ENCODE measurements around the gene RFX3.

Gene RFX3

DNA sequence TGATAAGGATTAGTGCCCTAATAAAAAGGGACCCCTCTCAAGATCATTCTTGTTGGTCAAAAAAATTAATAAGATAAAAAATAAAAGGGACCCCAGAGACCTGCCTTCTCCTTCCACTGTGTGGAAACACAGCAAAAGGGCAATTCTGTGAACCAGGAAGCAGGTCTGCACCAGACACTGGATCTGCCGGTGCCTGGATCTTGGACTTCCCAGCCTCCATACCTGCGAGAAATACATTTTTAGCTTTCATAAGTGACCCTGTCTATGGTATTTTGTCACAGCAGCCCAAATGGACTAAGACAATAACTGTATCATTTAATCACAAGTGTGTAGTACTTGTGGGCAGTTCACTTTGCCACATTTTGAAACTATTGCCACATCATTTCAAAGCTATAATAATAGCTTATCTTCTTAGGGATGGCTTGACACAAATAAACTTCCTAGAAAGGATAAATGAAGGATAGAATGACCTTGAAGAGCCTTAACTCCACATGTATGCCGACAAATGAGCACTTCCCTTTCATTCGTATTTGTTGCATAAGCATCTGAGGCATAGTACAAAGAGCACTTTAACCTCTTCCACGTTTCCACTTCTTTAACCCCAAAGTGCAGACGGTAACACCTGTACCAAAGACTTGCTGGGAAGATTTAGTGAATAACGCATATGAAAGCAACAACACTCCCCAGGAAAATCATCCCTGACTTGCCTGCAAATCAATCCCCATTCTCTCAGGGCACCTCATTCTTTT is 336.5 kb downstream of the RFX3 start:
- Histone ChIP-seq H3K9me3 (ENCODE audit: control insufficient read depth, insufficient read depth, low read length) (no peaks in the 10 kb centered on the region), H3K4me1 (ENCODE audit: control insufficient read depth, insufficient read depth, low read length) (no peaks in the 10 kb centered on the region; the same call in 1 of the 2 replicates), H3K27ac (ENCODE audit: low read length) (no peak overlapping the region), H3K4me3 (ENCODE audit: low read length) (no peak overlapping the region), H3K27me3 (ENCODE audit: control insufficient read depth, insufficient read depth, low read length) (no peaks in the 10 kb centered on the region), H3K36me3 (ENCODE audit: control insufficient read depth, insufficient read depth, low read length) (no peaks in the 10 kb centered on the region)
- no CpG with 5 or more reads among the region's 7 CpGs for WGBS (ENCODE audit: insufficient coverage, insufficient read length)
- no peak for DNase-seq (ENCODE audit: low read depth, low spot score)

GRCh38 chr9:3186751-3187150 is 339.1 kb downstream of the RFX3 start:
- no CpG with 5 or more reads among the region's 4 CpGs for WGBS (ENCODE audit: insufficient coverage, insufficient read length)

DNA sequence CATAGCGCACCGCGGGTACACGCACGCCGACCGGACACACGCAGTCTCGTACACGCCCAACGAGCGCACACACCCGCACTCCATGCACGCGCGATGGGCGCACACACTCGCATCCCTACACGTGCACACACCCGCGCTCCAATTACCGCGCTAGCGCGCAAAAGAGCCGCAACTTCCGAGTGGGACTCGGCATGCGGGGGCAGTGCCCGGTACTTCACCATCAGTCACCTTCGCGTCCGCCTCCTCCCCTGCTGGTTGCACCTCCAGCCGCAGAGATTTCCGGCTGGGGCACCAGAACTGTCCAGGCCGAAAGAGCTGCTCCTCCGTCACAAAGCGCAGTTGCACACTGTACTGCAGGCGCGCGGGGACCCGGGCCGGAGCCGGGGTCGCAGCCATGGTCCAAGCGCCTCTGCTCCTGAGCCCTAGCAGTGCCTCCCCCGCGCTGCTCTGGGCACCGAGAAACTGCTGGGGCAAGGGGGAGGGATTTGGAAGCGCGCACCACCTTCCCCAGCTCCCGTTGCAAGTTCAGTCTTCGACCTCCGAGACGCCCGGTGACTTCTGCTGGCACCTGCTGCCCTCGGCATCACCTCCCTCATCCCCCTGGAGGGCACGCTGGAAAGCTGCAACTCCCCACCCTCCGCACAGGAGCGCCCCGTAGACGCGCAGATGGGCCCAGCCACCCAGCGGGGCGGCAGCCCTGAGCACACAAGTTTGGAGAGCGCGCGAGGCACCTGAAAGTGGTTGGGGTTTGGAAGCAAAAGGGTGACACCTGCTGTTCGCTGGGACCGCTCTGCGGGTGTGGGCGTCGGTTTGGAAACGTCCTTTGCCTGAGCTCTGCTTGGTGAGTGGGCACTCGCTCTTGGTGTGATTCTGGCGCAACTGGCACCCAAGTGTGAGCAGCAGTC is 344.5 kb downstream of the RFX3 start:
- Histone ChIP-seq H3K27ac (ENCODE audit: low read length) (no peak overlapping the region), H3K36me3 (ENCODE audit: control insufficient read depth, insufficient read depth, low read length) (no peaks in the 10 kb centered on the region), H3K9me3 (ENCODE audit: control insufficient read depth, insufficient read depth, low read length) (no peaks in the 10 kb centered on the region), H3K4me3 (ENCODE audit: low read length) (peak overlapping the region; percentile 51), H3K27me3 (ENCODE audit: control insufficient read depth, insufficient read depth, low read length) (peaks cover 9% of the 10 kb centered on the region; the same call in 1 of the 2 replicates), H3K4me1 (ENCODE audit: control insufficient read depth, insufficient read depth, low read length) (peaks cover 5% of the 10 kb centered on the region; the same call in 1 of the 2 replicates)
- DNase-seq (ENCODE audit: low read depth, low spot score) = peak; percentile 73
- no CpG with 5 or more reads among the region's 76 CpGs for WGBS (ENCODE audit: insufficient coverage, insufficient read length)

More at GRCh38 chr9:3186751-3187150, 339.1 kb downstream of the RFX3 start:
- DNase-seq (ENCODE audit: low read depth, low spot score) = no peak
- Histone ChIP-seq H3K27ac (ENCODE audit: low read length) (no peak overlapping the region), H3K4me3 (ENCODE audit: low read length) (no peak overlapping the region), H3K36me3 (ENCODE audit: control insufficient read depth, insufficient read depth, low read length) (no peaks in the 10 kb centered on the region), H3K9me3 (ENCODE audit: control insufficient read depth, insufficient read depth, low read length) (no peaks in the 10 kb centered on the region), H3K4me1 (ENCODE audit: control insufficient read depth, insufficient read depth, low read length) (peaks cover under 1% of the 10 kb centered on the region; the same call in 1 of the 2 replicates), H3K27me3 (ENCODE audit: control insufficient read depth, insufficient read depth, low read length) (peaks cover 3% of the 10 kb centered on the region; the same call in 1 of the 2 replicates)

DNA sequence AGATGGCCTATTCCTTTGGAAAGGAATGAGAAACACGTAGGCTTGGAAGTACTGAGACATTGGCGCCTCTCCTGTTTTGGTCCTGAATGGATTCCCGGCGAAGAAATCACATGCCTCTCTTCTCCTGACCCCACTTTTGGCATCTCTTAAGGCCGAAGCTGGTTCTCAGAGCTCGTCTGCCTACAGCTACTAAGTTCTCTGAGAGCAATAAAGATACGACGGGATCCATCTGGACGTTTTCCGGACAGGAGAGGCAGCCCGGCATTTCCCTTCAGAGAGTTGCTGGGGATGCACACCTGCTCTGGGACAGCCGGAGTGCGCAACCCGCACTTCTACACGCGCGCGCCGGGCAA is 345.1 kb downstream of the RFX3 start:
- WGBS (ENCODE audit: insufficient coverage, insufficient read length) = no CpG with 5 or more reads among the region's 19 CpGs
- no peak overlapping the region for H3K27ac ChIP-seq (ENCODE audit: low read length)
- peak overlapping the region; percentile 51; the same call in 1 of the 2 replicates for H3K4me3 ChIP-seq (ENCODE audit: low read length)

DNA sequence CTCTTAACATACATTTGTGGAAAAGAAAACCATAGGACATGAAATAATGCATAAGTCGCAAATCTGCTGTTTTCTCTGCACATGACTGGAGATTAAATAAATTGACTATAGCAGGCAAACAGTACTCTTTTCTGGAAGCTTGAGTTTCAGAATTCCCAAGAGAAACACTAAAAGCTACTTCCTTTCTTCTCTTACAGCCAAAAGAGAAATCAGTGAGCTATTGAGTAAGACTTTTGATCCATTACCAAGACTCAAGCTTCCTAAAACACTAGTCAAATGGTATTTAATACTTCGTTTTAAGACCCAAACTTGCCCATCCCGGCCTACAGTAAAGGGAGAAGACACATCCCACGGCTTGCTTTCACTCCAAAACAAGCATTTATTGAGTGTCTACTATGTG is 346.1 kb downstream of the RFX3 start:
- H3K36me3 ChIP-seq (ENCODE audit: control insufficient read depth, insufficient read depth, low read length) = no peaks in the 10 kb centered on the region
- no peaks in the 10 kb centered on the region for H3K9me3 ChIP-seq (ENCODE audit: control insufficient read depth, insufficient read depth, low read length)
- WGBS (ENCODE audit: insufficient coverage, insufficient read length) = no CpG with 5 or more reads among the region's 4 CpGs
- H3K4me3 ChIP-seq (ENCODE audit: low read length) = no peak overlapping the region
- H3K27me3 ChIP-seq (ENCODE audit: control insufficient read depth, insufficient read depth, low read length) = peaks cover 9% of the 10 kb centered on the region; the same call in 1 of the 2 replicates
- H3K27ac ChIP-seq (ENCODE audit: low read length) = no peak overlapping the region
- H3K4me1 ChIP-seq (ENCODE audit: control insufficient read depth, insufficient read depth, low read length) = peaks cover 5% of the 10 kb centered on the region; the same call in 1 of the 2 replicates
- DNase-seq (ENCODE audit: low read depth, low spot score) = no peak

More for the DNA sequence above, 345.1 kb downstream of the RFX3 start:
- Histone ChIP-seq H3K4me1 (ENCODE audit: control insufficient read depth, insufficient read depth, low read length) (peaks cover 5% of the 10 kb centered on the region; the same call in 1 of the 2 replicates), H3K9me3 (ENCODE audit: control insufficient read depth, insufficient read depth, low read length) (no peaks in the 10 kb centered on the region), H3K36me3 (ENCODE audit: control insufficient read depth, insufficient read depth, low read length) (no peaks in the 10 kb centered on the region), H3K27me3 (ENCODE audit: control insufficient read depth, insufficient read depth, low read length) (peaks cover 9% of the 10 kb centered on the region; the same call in 1 of the 2 replicates)
- no peak for DNase-seq (ENCODE audit: low read depth, low spot score)

DNA sequence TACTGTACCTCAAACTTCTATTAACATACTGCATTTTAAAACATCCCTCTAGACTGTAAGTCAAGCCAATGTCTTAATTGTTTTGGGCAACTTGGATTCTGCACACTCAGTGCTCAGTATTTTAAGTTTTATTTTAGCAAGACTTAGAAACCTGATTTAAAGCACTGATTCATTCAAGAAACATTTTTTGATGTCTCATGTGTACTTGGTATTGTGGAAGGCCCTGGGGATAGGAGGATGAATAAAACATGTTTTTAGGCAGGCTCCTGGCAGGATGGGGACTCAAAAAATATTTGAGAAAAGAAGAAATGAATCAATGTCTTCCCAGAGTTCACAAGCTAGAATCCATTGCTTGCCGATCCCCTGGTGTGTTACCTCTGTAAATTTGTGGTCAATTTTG is 347.9 kb downstream of the RFX3 start:
- Histone ChIP-seq H3K27me3 (ENCODE audit: control insufficient read depth, insufficient read depth, low read length) (peaks cover 9% of the 10 kb centered on the region; the same call in 1 of the 2 replicates), H3K27ac (ENCODE audit: low read length) (no peak overlapping the region), H3K9me3 (ENCODE audit: control insufficient read depth, insufficient read depth, low read length) (no peaks in the 10 kb centered on the region), H3K36me3 (ENCODE audit: control insufficient read depth, insufficient read depth, low read length) (no peaks in the 10 kb centered on the region), H3K4me3 (ENCODE audit: low read length) (no peak overlapping the region), H3K4me1 (ENCODE audit: control insufficient read depth, insufficient read depth, low read length) (peaks cover 5% of the 10 kb centered on the region; the same call in 1 of the 2 replicates)
- DNase-seq (ENCODE audit: low read depth, low spot score) = no peak
- WGBS (ENCODE audit: insufficient coverage, insufficient read length) = no CpG with 5 or more reads among the region's 1 CpG

DNA sequence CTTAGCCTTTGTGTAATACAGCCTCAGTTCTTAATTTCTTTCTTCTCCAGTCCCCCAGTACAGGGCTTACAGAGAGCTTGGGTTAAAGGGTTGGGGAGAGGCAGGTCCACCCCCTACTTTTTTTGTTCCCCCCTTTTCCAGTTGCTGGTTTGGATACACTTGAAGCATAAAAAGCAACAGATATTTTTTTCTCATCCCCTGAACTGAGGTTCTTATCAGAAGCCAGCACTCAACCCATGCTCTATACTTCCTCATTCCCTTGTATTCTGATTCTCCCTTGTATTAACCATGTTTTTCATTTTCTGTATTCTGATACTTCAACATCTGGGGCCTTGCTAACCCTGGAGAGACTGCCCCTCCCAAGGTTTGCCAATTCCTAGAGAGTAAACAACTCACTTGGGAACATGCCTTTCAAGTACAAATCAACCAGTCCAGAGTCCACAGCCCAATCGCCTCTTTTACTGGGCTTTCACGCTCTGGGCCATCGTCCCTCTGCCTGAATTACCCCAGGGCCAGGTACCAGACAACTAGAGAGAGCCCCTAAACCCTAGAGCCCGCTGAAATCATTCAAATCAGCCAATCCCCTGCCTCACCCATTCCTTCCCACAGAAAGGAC is 348.5 kb downstream of the RFX3 start:
- no peak for DNase-seq (ENCODE audit: low read depth, low spot score)
- no peaks in the 10 kb centered on the region for H3K36me3 ChIP-seq (ENCODE audit: control insufficient read depth, insufficient read depth, low read length)
- no peaks in the 10 kb centered on the region for H3K9me3 ChIP-seq (ENCODE audit: control insufficient read depth, insufficient read depth, low read length)
- H3K27ac ChIP-seq (ENCODE audit: low read length) = no peak overlapping the region
- H3K27me3 ChIP-seq (ENCODE audit: control insufficient read depth, insufficient read depth, low read length) = peaks cover 7% of the 10 kb centered on the region; the same call in 1 of the 2 replicates
- peaks cover 5% of the 10 kb centered on the region; the same call in 1 of the 2 replicates for H3K4me1 ChIP-seq (ENCODE audit: control insufficient read depth, insufficient read depth, low read length)
- no CpG with 5 or more reads among the region's 4 CpGs for WGBS (ENCODE audit: insufficient coverage, insufficient read length)
- H3K4me3 ChIP-seq (ENCODE audit: low read length) = no peak overlapping the region

DNA sequence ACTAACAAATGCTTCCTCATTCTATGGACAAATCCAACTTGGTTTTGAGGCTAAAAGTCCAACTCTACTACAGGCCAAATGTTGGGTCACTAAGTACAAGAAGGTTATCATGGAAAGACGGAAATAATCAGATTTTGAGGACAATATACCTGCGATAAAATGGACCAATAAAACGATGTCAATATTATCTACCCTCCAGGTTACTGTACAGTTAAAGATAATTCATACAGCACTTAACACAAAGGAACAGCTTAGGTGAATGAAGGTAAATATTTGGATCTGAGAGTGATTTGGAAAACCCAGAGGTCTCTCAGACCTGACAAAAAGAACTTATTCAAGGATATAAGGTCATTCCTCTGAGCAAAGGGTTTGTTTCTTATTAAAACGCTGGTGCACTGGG is 352.4 kb downstream of the RFX3 start:
- Histone ChIP-seq H3K4me1 (ENCODE audit: control insufficient read depth, insufficient read depth, low read length) (no peaks in the 10 kb centered on the region), H3K4me3 (ENCODE audit: low read length) (no peak overlapping the region), H3K36me3 (ENCODE audit: control insufficient read depth, insufficient read depth, low read length) (no peaks in the 10 kb centered on the region), H3K27me3 (ENCODE audit: control insufficient read depth, insufficient read depth, low read length) (no peaks in the 10 kb centered on the region), H3K27ac (ENCODE audit: low read length) (no peak overlapping the region), H3K9me3 (ENCODE audit: control insufficient read depth, insufficient read depth, low read length) (no peaks in the 10 kb centered on the region)
- DNase-seq (ENCODE audit: low read depth, low spot score) = no peak
- WGBS (ENCODE audit: insufficient coverage, insufficient read length) = no CpG with 5 or more reads among the region's 4 CpGs

DNA sequence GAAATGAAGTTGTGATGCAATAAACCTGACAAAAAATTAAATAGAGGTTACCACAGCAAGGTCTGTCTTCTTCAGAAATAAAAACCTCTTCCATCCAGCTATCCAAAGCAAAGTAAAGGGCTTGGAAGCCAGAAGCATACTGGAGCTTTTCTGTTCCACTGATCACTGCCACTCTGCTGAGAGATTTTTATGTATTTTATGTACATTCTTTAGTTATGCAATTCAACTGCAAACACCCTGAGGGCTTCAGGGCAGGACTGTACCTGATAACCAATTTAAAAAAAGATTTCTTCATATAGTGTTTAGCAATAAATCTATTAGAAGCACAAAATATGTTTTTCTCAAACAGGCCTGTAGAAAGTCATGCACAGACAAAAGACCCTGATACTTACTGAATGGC is 355.0 kb downstream of the RFX3 start:
- H3K27me3 ChIP-seq (ENCODE audit: control insufficient read depth, insufficient read depth, low read length) = no peaks in the 10 kb centered on the region
- no peaks in the 10 kb centered on the region for H3K9me3 ChIP-seq (ENCODE audit: control insufficient read depth, insufficient read depth, low read length)
- no peak for DNase-seq (ENCODE audit: low read depth, low spot score)

More for the DNA sequence above, 355.0 kb downstream of the RFX3 start:
- no peaks in the 10 kb centered on the region for H3K4me1 ChIP-seq (ENCODE audit: control insufficient read depth, insufficient read depth, low read length)
- no peak overlapping the region for H3K27ac ChIP-seq (ENCODE audit: low read length)
- no peak overlapping the region for H3K4me3 ChIP-seq (ENCODE audit: low read length)
- H3K36me3 ChIP-seq (ENCODE audit: control insufficient read depth, insufficient read depth, low read length) = no peaks in the 10 kb centered on the region
